ENCODE data around the gene PTGES3L. TPM values are rescaled to one million over a fixed set of nuclear protein-coding genes. Genes with fewer than 3 reads are reported as not detected.

PTGES3L gene
- total and polyA plus RNA-seq, 2 of the 13 experiments (the other 11 are each of a cell fraction or from before 2014, with no cell fraction given): 1.2 to 2.9 TPM

DNA sequence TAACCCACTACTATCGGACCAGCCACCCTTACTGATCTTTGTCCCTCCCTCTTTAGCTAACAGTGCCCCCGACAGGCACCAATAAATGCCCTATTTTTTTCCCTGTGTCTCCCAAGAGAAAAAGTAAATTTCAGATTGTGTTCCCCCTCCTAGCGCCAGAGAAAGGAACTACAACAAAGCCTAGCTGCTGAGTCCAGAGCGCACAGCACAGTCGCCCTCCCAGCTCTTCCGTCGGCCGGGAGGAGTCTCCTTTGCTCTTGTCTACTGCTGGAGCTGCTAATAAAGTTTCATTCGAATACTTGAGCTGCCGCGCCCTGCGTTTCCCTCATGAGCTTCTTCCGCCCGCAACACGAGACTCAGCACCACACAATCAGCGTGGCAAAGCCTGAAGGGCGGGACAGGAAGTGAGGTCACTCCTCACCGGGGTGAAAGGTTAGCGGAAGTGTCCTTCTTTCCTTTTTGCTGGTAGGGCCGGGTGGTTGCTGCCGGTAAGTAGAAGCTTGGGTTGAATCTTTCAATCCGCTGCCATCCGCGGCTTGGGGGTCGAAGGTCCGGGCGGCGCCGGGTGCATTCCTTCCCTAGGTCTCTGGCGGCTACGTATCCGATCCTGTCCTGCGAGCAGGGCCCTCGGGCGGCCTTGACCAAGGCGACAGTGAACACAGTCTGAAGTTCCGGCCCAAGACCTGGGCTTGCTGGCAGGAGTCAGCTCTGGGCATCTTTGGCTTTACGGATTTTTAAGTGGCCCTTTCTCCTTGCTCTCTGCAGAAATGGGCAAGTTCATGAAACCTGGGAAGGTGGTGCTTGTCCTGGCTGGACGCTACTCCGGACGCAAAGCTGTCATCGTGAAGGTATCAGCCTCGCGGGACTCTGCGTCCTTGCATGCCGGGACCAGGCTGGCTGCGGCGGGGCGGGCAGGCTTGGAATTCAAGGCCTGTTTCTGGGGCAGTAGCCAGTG, 18.4 kb upstream of the PTGES3L start, which contains the start of gene RPL27 (continued):
- TF ChIP-seq, protein P1, sequence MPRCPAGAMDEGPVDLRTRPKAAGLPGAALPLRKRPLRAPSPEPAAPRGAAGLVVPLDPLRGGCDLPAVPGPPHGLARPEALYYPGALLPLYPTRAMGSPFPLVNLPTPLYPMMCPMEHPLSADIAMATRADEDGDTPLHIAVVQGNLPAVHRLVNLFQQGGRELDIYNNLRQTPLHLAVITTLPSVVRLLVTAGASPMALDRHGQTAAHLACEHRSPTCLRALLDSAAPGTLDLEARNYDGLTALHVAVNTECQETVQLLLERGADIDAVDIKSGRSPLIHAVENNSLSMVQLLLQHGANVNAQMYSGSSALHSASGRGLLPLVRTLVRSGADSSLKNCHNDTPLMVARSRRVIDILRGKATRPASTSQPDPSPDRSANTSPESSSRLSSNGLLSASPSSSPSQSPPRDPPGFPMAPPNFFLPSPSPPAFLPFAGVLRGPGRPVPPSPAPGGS (CRISPR knock-in tag; IDR thresholded peaks at IDR 0.05): peak; percentile 81; the same call in 1 of the 2 replicates
- peak; percentile 93 for TF ChIP-seq FOXA3 (CRISPR knock-in tag; IDR thresholded peaks at IDR 0.05)
- peak; percentile 93; the same call in 1 of the 2 replicates for TF ChIP-seq ZNF253 (CRISPR knock-in tag; IDR thresholded peaks at IDR 0.05; ENCODE audit: borderline replicate concordance)
- TF ChIP-seq ATF7-NPFF (CRISPR knock-in tag; IDR thresholded peaks at IDR 0.05; ENCODE audit: low read depth): peak; percentile 90
- TF ChIP-seq TP53 (CRISPR knock-in tag; conservative IDR thresholded peaks at IDR 0.05): peak; percentile 94
- peak; percentile 98 for TF ChIP-seq ZNF331 (CRISPR knock-in tag; IDR thresholded peaks at IDR 0.05)
- TF ChIP-seq, protein P2, sequence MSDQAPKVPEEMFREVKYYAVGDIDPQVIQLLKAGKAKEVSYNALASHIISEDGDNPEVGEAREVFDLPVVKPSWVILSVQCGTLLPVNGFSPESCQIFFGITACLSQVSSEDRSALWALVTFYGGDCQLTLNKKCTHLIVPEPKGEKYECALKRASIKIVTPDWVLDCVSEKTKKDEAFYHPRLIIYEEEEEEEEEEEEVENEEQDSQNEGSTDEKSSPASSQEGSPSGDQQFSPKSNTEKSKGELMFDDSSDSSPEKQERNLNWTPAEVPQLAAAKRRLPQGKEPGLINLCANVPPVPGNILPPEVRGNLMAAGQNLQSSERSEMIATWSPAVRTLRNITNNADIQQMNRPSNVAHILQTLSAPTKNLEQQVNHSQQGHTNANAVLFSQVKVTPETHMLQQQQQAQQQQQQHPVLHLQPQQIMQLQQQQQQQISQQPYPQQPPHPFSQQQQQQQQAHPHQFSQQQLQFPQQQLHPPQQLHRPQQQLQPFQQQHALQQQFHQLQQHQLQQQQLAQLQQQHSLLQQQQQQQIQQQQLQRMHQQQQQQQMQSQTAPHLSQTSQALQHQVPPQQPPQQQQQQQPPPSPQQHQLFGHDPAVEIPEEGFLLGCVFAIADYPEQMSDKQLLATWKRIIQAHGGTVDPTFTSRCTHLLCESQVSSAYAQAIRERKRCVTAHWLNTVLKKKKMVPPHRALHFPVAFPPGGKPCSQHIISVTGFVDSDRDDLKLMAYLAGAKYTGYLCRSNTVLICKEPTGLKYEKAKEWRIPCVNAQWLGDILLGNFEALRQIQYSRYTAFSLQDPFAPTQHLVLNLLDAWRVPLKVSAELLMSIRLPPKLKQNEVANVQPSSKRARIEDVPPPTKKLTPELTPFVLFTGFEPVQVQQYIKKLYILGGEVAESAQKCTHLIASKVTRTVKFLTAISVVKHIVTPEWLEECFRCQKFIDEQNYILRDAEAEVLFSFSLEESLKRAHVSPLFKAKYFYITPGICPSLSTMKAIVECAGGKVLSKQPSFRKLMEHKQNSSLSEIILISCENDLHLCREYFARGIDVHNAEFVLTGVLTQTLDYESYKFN (CRISPR knock-in tag; conservative IDR thresholded peaks at IDR 0.05): peak; percentile 91
- TF ChIP-seq FOXJ3 (CRISPR knock-in tag; IDR thresholded peaks at IDR 0.05; ENCODE audit: borderline replicate concordance): peak; percentile 94
- TF ChIP-seq ZNF20 (CRISPR knock-in tag; IDR thresholded peaks at IDR 0.05): no peak
- TF ChIP-seq ZFX (CRISPR knock-in tag; IDR thresholded peaks at IDR 0.05; ENCODE audit: low read depth): peak; percentile 100
- peak; percentile 90; the same call in 1 of the 2 replicates for TF ChIP-seq ZNF468 (CRISPR knock-in tag; IDR thresholded peaks at IDR 0.05)
- TF ChIP-seq EED (CRISPR knock-in tag; IDR thresholded peaks at IDR 0.05): peak; percentile 99
- TF ChIP-seq NFYC (CRISPR knock-in tag; IDR thresholded peaks at IDR 0.05): peak; percentile 88
- TF ChIP-seq IRF2 (CRISPR knock-in tag; IDR thresholded peaks at IDR 0.05): peak; percentile 100
- 0 out of 2 replicates have a peak, but pooled peaks have one; percentile 47 for TF ChIP-seq NFATC3 (CRISPR knock-in tag; IDR thresholded peaks at IDR 0.05)
- no peak for TF ChIP-seq ZFYVE20 (CRISPR knock-in tag; IDR thresholded peaks at IDR 0.05; ENCODE audit: borderline replicate concordance, low read depth)
- TF ChIP-seq ZSCAN20 (CRISPR knock-in tag; IDR thresholded peaks at IDR 0.05; ENCODE audit: borderline replicate concordance): peak; percentile 6; the same call in 1 of the 2 replicates
- TF ChIP-seq, protein P3, sequence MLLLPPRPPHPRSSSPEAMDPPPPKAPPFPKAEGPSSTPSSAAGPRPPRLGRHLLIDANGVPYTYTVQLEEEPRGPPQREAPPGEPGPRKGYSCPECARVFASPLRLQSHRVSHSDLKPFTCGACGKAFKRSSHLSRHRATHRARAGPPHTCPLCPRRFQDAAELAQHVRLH (CRISPR knock-in tag; IDR thresholded peaks at IDR 0.05; ENCODE audit: borderline replicate concordance, low read depth): peak; percentile 99
- TF ChIP-seq ZNF605 (CRISPR knock-in tag; IDR thresholded peaks at IDR 0.05): peak; percentile 99
- peak; percentile 99 for TF ChIP-seq ZNF747 (CRISPR knock-in tag; IDR thresholded peaks at IDR 0.05; ENCODE audit: borderline replicate concordance)
- no peak for TF ChIP-seq REXO4 (CRISPR knock-in tag; IDR thresholded peaks at IDR 0.05; ENCODE audit: borderline replicate concordance)
- TF ChIP-seq, protein P4, sequence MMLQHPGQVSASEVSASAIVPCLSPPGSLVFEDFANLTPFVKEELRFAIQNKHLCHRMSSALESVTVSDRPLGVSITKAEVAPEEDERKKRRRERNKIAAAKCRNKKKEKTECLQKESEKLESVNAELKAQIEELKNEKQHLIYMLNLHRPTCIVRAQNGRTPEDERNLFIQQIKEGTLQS (CRISPR knock-in tag; IDR thresholded peaks at IDR 0.05): peak; percentile 78
- TF ChIP-seq MEIS1 (CRISPR knock-in tag; IDR thresholded peaks at IDR 0.05; ENCODE audit: borderline replicate concordance): peak; percentile 84
- TF ChIP-seq RBFOX2 (IDR thresholded peaks at IDR 0.05; ENCODE audit: low read depth, low read length): peak; percentile 90

Data from HepG2 (cell line).